ENCODE measurements around the gene FXYD3. TPM values are rescaled to one million over a fixed set of nuclear protein-coding genes. Genes with fewer than 3 reads are reported as not detected.

The FXYD3 gene
- total RNA-seq, 6 experiments from 2014 or later = 1.0 TPM; not detected in 5

- intact Hi-C loops (cut with DNase I) = no loop called here
- no peak for ATAC-seq
- TF ChIP-seq POLR2A (IDR thresholded peaks at IDR 0.05) = no peak
- TF ChIP-seq, protein P1, sequence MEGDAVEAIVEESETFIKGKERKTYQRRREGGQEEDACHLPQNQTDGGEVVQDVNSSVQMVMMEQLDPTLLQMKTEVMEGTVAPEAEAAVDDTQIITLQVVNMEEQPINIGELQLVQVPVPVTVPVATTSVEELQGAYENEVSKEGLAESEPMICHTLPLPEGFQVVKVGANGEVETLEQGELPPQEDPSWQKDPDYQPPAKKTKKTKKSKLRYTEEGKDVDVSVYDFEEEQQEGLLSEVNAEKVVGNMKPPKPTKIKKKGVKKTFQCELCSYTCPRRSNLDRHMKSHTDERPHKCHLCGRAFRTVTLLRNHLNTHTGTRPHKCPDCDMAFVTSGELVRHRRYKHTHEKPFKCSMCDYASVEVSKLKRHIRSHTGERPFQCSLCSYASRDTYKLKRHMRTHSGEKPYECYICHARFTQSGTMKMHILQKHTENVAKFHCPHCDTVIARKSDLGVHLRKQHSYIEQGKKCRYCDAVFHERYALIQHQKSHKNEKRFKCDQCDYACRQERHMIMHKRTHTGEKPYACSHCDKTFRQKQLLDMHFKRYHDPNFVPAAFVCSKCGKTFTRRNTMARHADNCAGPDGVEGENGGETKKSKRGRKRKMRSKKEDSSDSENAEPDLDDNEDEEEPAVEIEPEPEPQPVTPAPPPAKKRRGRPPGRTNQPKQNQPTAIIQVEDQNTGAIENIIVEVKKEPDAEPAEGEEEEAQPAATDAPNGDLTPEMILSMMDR (IDR thresholded peaks at IDR 0.05) = no peak
- Histone ChIP-seq H3K4me1 (peaks cover 0 to 10% (median 0%) of the 10 kb centered on the region in 4 donors), H3K27me3 (peaks cover 0 to 6% of the 10 kb centered on the region in 2 donors), H3K9me3 (no peaks in the 10 kb centered on the region), H3K4me3 (no peak overlapping the region), H3K27ac (no peak overlapping the region), H3K36me3 (no peaks in the 10 kb centered on the region)
- no peak for DNase-seq
- no CpG with 5 or more reads among the region's 4 CpGs for WGBS (ENCODE audit: insufficient coverage, low coverage, low lambda C conversion rate, missing lambda C conversion rate)
These were observed 41.8 kb downstream of the FXYD3 start for GRCh38 chr19:35157431-35157830.

DNA sequence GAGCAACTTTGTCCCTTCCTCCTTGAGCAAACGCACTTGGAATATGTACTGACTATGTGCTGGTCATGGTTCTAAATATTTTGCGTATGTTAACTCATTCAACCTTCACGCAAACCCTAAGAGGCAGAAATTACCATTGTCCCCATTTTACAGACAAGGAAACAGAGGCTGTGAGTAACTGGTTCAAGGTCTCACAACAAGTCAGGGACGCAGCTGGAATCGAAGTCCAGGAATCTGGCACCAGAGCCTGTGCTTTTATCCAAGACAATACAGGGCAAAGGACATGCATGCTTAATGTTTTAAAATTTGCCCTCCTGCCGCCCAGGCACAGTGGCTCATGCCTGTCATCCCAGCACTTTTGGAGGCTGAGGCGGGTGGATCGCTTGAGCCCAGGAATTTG is 44.0 kb downstream of the FXYD3 start:
- ATAC-seq = peak in 1 of 4 donors; percentile 21
- TF ChIP-seq POLR2A (IDR thresholded peaks at IDR 0.05) = no peak
- TF ChIP-seq, protein P1 (IDR thresholded peaks at IDR 0.05) = no peak
- no peak overlapping the region for H3K27ac ChIP-seq
- intact Hi-C loops (cut with DNase I) = no loop called here
- DNase-seq = no peak
- WGBS (ENCODE audit: insufficient coverage, low coverage, low lambda C conversion rate, missing lambda C conversion rate) = 55% methylated on average over 5 of the region's 8 CpGs
- peaks cover 0 to 3% (median 0%) of the 10 kb centered on the region in 4 donors for H3K4me1 ChIP-seq
- no peaks in the 10 kb centered on the region for H3K36me3 ChIP-seq
- H3K9me3 ChIP-seq = no peaks in the 10 kb centered on the region
- H3K4me3 ChIP-seq = no peak overlapping the region
- H3K27me3 ChIP-seq = no peaks in the 10 kb centered on the region

GRCh38 chr19:35160629-35161433 is 45.2 kb downstream of the FXYD3 start:
- Histone ChIP-seq H3K4me3 (no peak overlapping the region), H3K4me1 (peaks cover 0 to 3% (median 0%) of the 10 kb centered on the region in 4 donors), H3K9me3 (no peaks in the 10 kb centered on the region), H3K27ac (no peak overlapping the region), H3K27me3 (no peaks in the 10 kb centered on the region), H3K36me3 (no peaks in the 10 kb centered on the region)
- DNase-seq (no peak), ATAC-seq (no peak)
- intact Hi-C loops (cut with DNase I) = no loop called here
- WGBS (ENCODE audit: insufficient coverage, low coverage, low lambda C conversion rate, missing lambda C conversion rate) = 98% methylated on average over 5 of the region's 9 CpGs
- TF ChIP-seq, protein P1 (IDR thresholded peaks at IDR 0.05) = no peak
- TF ChIP-seq POLR2A (IDR thresholded peaks at IDR 0.05) = no peak

DNA sequence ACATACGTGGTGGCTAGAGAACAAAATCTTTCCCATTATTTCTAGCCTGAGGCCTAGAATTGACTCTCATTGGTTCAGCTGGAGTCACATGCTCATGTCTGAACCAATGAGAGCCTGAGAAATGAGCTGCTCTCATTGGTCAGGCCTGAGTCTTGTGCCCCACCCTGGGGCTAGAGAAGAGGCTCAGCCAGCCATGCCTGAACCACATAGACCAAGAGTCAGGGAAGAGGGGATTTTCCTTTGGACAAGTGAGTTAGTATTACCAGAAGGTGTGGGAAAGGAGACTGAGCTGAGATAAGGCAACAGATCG is 45.8 kb downstream of the FXYD3 start:
- Histone ChIP-seq H3K9me3 (no peaks in the 10 kb centered on the region), H3K36me3 (no peaks in the 10 kb centered on the region), H3K4me1 (peaks cover 0 to 3% (median 0%) of the 10 kb centered on the region in 4 donors), H3K27ac (no peak overlapping the region), H3K27me3 (no peaks in the 10 kb centered on the region), H3K4me3 (no peak overlapping the region)
- DNase-seq = no peak
- intact Hi-C loops (cut with DNase I) = no loop called here
- 75% methylated on average over 1 of the region's 2 CpGs for WGBS (ENCODE audit: insufficient coverage, low coverage, low lambda C conversion rate, missing lambda C conversion rate)
- TF ChIP-seq, protein P1 (IDR thresholded peaks at IDR 0.05) = no peak
- TF ChIP-seq POLR2A (IDR thresholded peaks at IDR 0.05) = no peak
- ATAC-seq = no peak

Measured in right lobe of liver (tissue), 6 donors.